ENCODE results near the gene OR10A6.

DNA sequence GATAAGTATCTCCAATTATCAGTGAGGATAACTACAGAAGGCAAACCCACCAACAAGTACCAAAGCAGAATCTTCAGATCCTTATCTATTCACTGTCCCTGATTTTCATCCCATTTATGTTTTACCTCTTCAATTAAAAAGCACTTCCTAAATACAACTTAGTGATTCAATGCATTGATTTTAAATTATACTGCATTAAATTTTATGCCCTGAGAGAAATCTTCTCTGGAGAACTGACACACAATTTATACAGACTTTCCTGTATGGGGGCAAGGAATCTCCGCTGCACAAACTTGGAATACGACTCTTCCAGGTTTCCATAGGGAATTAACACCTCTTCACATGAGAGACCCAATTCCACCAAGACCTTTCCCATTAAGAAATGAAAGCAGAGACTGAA is 10.5 kb upstream of the OR10A6 start, which contains the start of gene OR10A3:
- TF ChIP-seq, protein P1, sequence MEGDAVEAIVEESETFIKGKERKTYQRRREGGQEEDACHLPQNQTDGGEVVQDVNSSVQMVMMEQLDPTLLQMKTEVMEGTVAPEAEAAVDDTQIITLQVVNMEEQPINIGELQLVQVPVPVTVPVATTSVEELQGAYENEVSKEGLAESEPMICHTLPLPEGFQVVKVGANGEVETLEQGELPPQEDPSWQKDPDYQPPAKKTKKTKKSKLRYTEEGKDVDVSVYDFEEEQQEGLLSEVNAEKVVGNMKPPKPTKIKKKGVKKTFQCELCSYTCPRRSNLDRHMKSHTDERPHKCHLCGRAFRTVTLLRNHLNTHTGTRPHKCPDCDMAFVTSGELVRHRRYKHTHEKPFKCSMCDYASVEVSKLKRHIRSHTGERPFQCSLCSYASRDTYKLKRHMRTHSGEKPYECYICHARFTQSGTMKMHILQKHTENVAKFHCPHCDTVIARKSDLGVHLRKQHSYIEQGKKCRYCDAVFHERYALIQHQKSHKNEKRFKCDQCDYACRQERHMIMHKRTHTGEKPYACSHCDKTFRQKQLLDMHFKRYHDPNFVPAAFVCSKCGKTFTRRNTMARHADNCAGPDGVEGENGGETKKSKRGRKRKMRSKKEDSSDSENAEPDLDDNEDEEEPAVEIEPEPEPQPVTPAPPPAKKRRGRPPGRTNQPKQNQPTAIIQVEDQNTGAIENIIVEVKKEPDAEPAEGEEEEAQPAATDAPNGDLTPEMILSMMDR (IDR thresholded peaks at IDR 0.05), result no peak
- no peak for TF ChIP-seq POLR2A (IDR thresholded peaks at IDR 0.05)

All from Peyer's patch (tissue), 4 donors.